ENCODE results near the gene KMT2C. TPM values are rescaled to one million over a fixed set of nuclear protein-coding genes. Genes with fewer than 3 reads are reported as not detected.

The KMT2C gene
- total RNA-seq, 1 donor from 2014 or later, result 99.0 TPM

DNA sequence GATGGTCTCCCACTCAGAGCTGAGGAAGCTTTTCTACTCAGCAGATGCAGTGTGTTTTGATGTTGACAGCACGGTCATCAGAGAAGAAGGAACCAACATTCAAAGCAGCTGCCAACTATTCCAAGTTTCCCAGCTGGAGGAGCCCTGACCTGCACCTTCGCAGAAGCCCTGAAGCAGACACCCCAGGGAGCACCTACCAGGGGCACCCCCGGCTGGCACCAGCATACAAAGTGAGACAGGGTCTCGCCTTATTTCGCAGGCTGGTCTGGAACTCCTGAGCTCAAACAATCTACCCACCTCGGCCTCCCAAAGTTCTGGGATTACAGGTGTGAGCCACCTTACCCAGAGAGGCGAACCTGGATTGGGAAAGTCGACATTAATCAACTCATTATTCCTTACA is 68.6 kb downstream of the KMT2C start:
- no peaks in the 10 kb centered on the region for H3K9me3 ChIP-seq
- no peak for ATAC-seq
- no peak overlapping the region for H3K27ac ChIP-seq
- no peak for DNase-seq
- H3K4me3 ChIP-seq, result no peak overlapping the region
- H3K36me3 ChIP-seq, result no peaks in the 10 kb centered on the region
- peaks cover 11% of the 10 kb centered on the region for H3K4me1 ChIP-seq
- intact Hi-C loops (cut with DNase I), result no loop called here
- TF ChIP-seq, protein P1, sequence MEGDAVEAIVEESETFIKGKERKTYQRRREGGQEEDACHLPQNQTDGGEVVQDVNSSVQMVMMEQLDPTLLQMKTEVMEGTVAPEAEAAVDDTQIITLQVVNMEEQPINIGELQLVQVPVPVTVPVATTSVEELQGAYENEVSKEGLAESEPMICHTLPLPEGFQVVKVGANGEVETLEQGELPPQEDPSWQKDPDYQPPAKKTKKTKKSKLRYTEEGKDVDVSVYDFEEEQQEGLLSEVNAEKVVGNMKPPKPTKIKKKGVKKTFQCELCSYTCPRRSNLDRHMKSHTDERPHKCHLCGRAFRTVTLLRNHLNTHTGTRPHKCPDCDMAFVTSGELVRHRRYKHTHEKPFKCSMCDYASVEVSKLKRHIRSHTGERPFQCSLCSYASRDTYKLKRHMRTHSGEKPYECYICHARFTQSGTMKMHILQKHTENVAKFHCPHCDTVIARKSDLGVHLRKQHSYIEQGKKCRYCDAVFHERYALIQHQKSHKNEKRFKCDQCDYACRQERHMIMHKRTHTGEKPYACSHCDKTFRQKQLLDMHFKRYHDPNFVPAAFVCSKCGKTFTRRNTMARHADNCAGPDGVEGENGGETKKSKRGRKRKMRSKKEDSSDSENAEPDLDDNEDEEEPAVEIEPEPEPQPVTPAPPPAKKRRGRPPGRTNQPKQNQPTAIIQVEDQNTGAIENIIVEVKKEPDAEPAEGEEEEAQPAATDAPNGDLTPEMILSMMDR (IDR thresholded peaks at IDR 0.05), result no peak
- H3K27me3 ChIP-seq, result no peaks in the 10 kb centered on the region

DNA sequence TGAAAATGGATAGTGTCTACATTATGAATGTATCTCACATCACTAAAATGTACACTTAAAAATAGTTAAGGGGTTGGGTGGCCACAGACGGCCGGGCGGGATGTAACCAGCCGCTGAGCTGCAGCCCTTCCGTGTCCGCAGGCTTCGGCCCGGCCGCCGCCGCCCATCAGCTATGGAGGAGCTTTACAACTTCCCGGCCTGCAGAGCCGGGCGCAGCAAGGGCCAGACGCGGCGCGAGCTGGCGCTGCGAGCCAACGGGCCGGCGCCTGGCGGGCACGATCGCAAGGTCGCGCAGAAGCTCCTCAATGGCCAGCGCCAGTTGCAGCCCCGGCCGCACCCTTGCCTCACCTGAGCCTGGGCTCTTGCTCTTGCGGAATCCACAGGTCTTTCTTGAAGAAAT is 69.1 kb downstream of the KMT2C start:
- TF ChIP-seq, protein P1 (IDR thresholded peaks at IDR 0.05), result no peak
- ATAC-seq (peak; percentile 69), DNase-seq (no peak)

DNA sequence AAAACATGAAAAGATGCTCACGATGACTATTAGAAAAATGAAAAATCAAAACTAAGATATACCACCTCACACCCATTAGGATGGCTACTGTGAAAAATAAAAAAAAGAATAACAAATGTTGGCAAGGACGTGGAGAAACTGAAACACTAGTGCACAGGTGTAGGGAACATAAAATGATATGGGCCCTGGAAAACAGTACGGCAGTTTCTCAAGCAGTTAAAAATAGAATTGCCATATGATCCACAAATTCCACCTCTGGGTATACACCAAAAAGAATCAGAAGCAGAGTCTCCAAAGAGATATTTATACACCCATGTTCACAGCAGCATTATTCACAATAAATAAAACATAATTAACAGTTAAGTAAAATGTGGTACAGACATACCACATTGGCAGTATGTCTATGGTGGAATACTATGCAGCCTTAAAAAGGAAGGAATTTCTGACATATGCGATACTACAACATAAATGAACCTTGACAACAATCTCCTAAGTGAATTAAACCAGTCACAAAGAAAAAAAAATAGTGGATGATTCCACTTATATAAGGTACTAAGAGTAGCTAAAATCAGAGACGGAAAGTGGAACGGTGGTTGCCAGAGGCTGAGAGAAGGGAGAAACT is 69.7 kb downstream of the KMT2C start:
- Histone ChIP-seq H3K4me1 (peaks cover 15% of the 10 kb centered on the region), H3K36me3 (no peaks in the 10 kb centered on the region), H3K27me3 (no peaks in the 10 kb centered on the region), H3K4me3 (no peak overlapping the region), H3K9me3 (no peaks in the 10 kb centered on the region), H3K27ac (no peak overlapping the region)
- intact Hi-C loops (cut with DNase I), result no loop called here
- DNase-seq (no peak), ATAC-seq (no peak)
- TF ChIP-seq, protein P1 (IDR thresholded peaks at IDR 0.05), result no peak

More for the DNA sequence above, 69.1 kb downstream of the KMT2C start:
- Histone ChIP-seq H3K9me3 (no peaks in the 10 kb centered on the region), H3K4me3 (no peak overlapping the region), H3K36me3 (no peaks in the 10 kb centered on the region), H3K4me1 (peaks cover 15% of the 10 kb centered on the region), H3K27me3 (no peaks in the 10 kb centered on the region), H3K27ac (no peak overlapping the region)
- intact Hi-C loops (cut with DNase I), result no loop called here

DNA sequence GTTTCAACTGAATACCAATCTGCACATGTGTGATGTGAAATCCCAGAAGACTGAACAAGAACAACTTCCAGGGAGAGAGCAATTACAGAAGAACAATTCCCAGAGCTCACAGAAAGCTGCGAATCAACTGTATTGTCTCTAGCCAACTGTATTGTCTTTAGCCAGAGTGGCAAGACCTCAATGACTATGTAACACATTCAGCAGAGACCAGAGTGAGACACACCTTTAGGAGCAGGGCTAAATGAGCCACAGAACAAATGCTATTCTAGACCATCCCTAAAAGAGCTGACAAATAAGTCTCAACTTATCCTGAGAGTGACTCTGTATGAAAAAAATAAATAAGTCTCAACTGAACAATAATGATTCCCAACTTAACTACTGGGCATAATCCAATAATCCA is 72.0 kb downstream of the KMT2C start:
- TF ChIP-seq, protein P1 (IDR thresholded peaks at IDR 0.05), result no peak
- H3K36me3 ChIP-seq, result no peaks in the 10 kb centered on the region
- no peak overlapping the region for H3K27ac ChIP-seq
- intact Hi-C loops (cut with DNase I), result no loop called here
- no peaks in the 10 kb centered on the region for H3K9me3 ChIP-seq
- H3K4me3 ChIP-seq, result no peak overlapping the region
- ATAC-seq, result no peak
- peaks cover 12% of the 10 kb centered on the region for H3K4me1 ChIP-seq
- DNase-seq, result no peak
- no peaks in the 10 kb centered on the region for H3K27me3 ChIP-seq

DNA sequence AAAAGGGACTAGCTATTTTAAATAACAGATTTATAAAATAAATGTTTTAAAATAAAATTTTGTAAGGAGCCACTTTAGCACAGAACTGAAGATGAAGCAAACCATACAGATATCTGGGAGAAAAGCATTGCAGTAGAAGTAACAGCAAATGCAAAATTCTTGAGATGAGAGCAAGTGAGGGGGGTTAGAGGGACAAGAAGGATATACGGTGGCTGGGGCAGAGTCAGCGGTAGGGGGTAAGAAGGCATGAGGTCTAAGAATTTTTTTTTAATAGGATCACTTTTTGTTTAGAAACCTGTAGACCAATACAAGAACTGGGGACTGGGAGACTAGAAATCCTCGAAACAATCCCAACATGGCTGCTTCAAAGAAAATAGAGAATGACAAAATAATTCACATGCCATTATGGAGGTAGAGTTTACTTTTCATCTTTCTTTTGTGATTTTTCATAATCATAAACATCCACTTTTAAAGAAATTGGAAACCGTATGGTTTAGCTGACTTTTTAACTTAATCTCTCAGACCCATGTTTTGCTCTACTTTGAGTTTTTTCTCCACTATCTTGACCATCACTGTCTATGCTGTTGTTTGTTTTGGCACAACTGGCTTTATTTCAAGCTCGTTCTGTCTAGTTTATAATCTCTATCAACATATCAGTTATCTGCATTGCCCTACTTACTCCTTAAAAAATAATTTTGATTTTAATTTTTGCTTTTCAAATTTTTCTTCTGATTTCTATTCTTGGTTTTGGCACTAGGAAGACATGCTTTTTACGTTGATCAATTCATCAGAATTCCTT is 73.5 kb downstream of the KMT2C start:
- H3K9me3 ChIP-seq, result no peaks in the 10 kb centered on the region
- TF ChIP-seq, protein P1 (IDR thresholded peaks at IDR 0.05), result no peak
- peaks cover 12% of the 10 kb centered on the region for H3K4me1 ChIP-seq
- intact Hi-C loops (cut with DNase I), result no loop called here
- no peak overlapping the region for H3K4me3 ChIP-seq
- H3K36me3 ChIP-seq, result no peaks in the 10 kb centered on the region
- ATAC-seq, result no peak
- no peak overlapping the region for H3K27ac ChIP-seq
- DNase-seq, result no peak
- no peaks in the 10 kb centered on the region for H3K27me3 ChIP-seq
